HG02798 (cell line): ENCODE measurements around the gene GOLGA8K.
"Not testable (repeated sequence)": the region's sequence is repeated elsewhere in the genome, so short reads cannot be mapped to it uniquely, and the experiment has no call there.

ENCODE experiments used
- ATAC-seq: cut with Tn5 transposase; IDR thresholded peaks from one replicate; pipeline ENCODE4 v1.9.1; 2021; ENCODE audit warnings: mild to moderate bottlenecking; ENCODE audit not compliant: unreplicated experiment, poor library complexity

GOLGA8K gene

GRCh38 chr15:32361662-32362061 lies 41.4 kb downstream of the GOLGA8K start:
- ATAC-seq, result not testable (repeated sequence)

DNA sequence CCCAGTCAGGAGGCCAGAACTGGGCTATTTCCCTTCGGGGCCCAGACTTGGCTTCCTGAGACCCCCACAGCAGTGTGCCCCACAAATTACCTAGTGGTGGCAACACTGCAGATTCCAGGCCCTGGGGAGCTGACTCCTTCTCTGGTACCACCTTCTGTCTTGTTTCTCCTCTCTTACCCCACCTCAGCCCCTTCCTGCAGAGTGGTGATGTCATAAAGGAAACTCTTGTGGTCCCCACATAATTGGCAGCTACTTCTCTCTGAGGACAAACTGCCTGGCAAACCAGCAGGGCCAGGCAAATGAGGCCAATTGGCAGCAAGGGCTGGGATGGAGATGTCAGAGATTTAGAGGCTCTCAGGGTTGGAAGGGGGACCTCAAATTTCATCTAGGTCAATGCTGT lies 44.6 kb downstream of the GOLGA8K start:
- not testable (repeated sequence) for ATAC-seq

- not testable (repeated sequence) for ATAC-seq
These were observed 46.2 kb downstream of the GOLGA8K start for GRCh38 chr15:32356909-32357308.

DNA sequence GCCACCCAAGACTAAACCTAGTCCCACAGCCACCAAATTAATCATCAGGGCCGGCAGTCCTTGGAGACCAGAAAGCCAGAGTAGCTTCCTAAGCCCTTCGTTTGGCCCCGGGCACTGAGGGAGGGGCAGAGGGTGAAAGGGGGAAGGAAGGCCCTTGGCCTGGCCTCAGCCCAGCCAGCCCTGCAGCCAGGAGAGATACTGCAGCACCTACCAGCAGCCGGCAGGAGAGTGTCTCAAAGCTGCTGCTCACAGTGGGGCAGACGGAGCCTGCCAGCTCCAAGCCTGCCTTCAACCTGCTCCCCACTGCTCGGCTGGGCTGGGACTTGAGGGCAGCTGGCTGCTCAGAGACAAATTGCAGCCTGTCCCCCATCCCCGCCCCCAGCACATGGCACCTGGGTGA lies 50.3 kb downstream of the GOLGA8K start:
- not testable (repeated sequence) for ATAC-seq

- not testable (repeated sequence) for ATAC-seq
These were observed 52.4 kb downstream of the GOLGA8K start for GRCh38 chr15:32350563-32351220.

GRCh38 chr15:32347037-32347436 lies 56.1 kb downstream of the GOLGA8K start:
- ATAC-seq, result not testable (repeated sequence)

DNA sequence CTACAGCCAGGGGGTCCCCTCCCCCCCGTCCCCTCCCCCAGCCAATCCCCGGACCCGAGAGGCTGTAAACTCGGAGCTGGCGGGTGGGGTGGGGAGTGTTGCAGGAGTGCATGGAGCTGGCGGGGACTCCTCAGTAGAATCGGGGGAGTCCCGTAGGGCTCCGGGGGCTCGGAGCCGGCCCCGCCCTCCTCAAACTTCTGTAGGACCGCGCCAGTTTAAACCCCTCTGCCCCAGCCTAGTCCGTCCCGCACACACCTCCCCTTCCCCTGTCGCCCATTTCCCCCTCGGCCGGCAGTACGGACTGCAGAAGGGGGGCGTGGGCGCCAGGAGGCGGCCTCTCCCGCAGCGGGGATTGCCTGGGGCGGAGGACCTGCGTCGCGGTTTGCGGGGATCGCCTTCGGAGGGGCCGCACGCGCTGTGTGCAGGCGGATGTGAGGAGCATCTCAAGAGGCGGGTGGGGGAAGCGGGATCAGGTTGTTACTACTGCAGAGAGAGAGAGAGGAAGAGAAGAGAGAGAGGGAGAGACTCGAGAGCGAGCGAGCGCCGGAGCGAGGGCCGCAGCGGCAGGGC lies 57.0 kb downstream of the GOLGA8K start:
- not testable (repeated sequence) for ATAC-seq

GRCh38 chr15:32343921-32344320 lies 59.2 kb downstream of the GOLGA8K start:
- not testable (repeated sequence) for ATAC-seq
